Thyroid gland (tissue), 4 donors: ENCODE data around the gene FECH. TPM values are rescaled to one million over a fixed set of nuclear protein-coding genes. Genes with fewer than 3 reads are reported as not detected.

Experiments
- DNase-seq, 2 donors: peaks; one replicate each; pipeline ENCODE4 v3.0.0-alpha.2; 2019
- H3K27ac ChIP-seq, 3 donors: fragments of 200-600 bp; sonication (generic); 1 replicate in 2 of 3; 2 replicates in 1 of 3; pipeline ENCODE4 v1.5.1; 2016 to 2019; ENCODE audit warnings: mild to moderate bottlenecking in 1 of 3, moderate library complexity in 1 of 3
- H3K27me3 ChIP-seq: fragments of 200-600 bp; sonication (generic); one replicate; pipeline ENCODE4 v1.5.1; 2019
- H3K36me3 ChIP-seq, 2 donors: fragments of 200-600 bp; sonication (generic); one replicate each; pipeline ENCODE4 v1.5.1; 2016 to 2019
- H3K4me1 ChIP-seq, 2 donors: fragments of 200-600 bp; sonication (generic); one replicate each; pipeline ENCODE4 v1.5.1; 2017 to 2019
- H3K4me3 ChIP-seq, 3 donors: fragments of 200-600 bp; sonication (generic); replicated peaks in 1 of 3; 1 replicate in 2 of 3; 2 replicates in 1 of 3; pipeline ENCODE4 v1.5.1; 2016; ENCODE audit warnings: mild to moderate bottlenecking in 1 of 3
- H3K9me3 ChIP-seq: fragments of 200-600 bp; sonication (generic); one replicate; pipeline ENCODE4 v1.5.1; 2017
- POLR2A ChIP-seq, 2 donors: fragments of 450-650 bp; IDR thresholded peaks; one replicate each; pipeline ENCODE4 v1.6.1; 2017; ENCODE audit warnings: antibody characterized with exemption in 2 of 2, mild to moderate bottlenecking in 2 of 2, moderate library complexity in 1 of 2
- WGBS, 2 donors: methylation state at CpG; one replicate each; pipeline ENCODE4 v1.1.5; 2017; 5-methylcytosine and 5-hydroxymethylcytosine counted together
- intact Hi-C: fragments of 100-400 bp; cut with DNase I; formaldehyde crosslinking; loops from one replicate; pipeline ENCODE4 v1.15.1; 2023
- total RNA-seq, 4 donors: library from RNA; depleted of rRNA; stranded (reverse); fragments of >200 nt; gene quantifications; one replicate each; pipeline ENCODE4 v1.2.3, GENCODE V29; 2016
- TF ChIP-seq, protein P1 (sequence below), 6 experiments: fragments of 200-600 bp in 3 of 6; fragments of 450-650 bp in 3 of 6; sonication (generic) in 3 of 6; IDR thresholded peaks; one replicate each; pipeline ENCODE4 v1.5.1; 2016 to 2019; ENCODE audit warnings: antibody characterized with exemption in 6 of 6, mild to moderate bottlenecking in 2 of 6, inconsistent platforms in 1 of 6, moderate library complexity in 1 of 6

FECH gene
- total RNA-seq, 4 donors from 2014 or later, result 65.7 to 168 (median 135) TPM

DNA sequence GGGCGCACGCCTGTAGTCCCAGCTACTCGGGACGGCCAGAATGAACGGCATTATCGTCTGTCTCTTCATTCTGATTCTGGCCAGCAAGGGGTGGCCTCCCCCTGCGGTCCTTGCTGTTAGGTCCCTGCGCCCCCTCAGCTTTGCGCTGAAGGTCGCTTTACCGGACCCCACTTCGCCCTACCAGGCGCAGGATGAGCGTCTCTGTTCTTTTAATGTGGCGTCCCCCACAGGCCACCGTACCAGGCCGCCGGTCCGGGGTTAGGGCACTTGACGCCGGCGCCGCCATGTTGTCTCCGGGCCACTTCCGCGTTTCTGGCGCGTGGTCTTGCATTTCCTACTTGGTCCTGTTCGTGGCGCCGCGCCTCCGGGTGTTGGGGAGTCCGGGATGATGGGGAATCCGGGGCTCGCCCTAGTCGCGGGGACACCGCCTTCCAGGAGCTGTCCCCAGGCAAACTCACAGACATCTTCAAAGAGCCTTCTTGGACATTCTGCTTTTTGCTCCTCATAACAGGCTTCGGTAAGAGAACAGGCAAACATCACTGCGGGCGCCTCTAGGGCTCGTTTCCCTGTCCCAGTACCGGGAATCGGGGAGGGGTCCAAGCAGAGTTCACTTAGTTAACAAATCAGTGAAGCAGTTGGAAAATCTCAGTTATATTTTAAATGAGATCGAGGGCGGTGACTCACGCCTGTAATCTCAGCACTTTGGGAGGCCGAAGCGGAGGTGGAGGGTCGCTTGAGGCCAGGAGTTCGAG lies 43.7 kb upstream of the FECH start:
- no peaks in the 10 kb centered on the region for H3K27me3 ChIP-seq
- DNase-seq, result peak; percentile 98 to 99
- WGBS, 2 donors, result 6 to 13% methylated on average over 21 to 50 of the region's 52 CpGs
- H3K9me3 ChIP-seq, result no peaks in the 10 kb centered on the region
- peak overlapping the region; percentile 37 to 40 (median 37) for H3K4me3 ChIP-seq
- peak overlapping the region; percentile 55 to 81 (median 71) for H3K27ac ChIP-seq
- H3K36me3 ChIP-seq, result no peaks in the 10 kb centered on the region
- peak in 1 of 2 donors; percentile 34 for TF ChIP-seq POLR2A (IDR thresholded peaks at IDR 0.05)
- TF ChIP-seq, protein P1, sequence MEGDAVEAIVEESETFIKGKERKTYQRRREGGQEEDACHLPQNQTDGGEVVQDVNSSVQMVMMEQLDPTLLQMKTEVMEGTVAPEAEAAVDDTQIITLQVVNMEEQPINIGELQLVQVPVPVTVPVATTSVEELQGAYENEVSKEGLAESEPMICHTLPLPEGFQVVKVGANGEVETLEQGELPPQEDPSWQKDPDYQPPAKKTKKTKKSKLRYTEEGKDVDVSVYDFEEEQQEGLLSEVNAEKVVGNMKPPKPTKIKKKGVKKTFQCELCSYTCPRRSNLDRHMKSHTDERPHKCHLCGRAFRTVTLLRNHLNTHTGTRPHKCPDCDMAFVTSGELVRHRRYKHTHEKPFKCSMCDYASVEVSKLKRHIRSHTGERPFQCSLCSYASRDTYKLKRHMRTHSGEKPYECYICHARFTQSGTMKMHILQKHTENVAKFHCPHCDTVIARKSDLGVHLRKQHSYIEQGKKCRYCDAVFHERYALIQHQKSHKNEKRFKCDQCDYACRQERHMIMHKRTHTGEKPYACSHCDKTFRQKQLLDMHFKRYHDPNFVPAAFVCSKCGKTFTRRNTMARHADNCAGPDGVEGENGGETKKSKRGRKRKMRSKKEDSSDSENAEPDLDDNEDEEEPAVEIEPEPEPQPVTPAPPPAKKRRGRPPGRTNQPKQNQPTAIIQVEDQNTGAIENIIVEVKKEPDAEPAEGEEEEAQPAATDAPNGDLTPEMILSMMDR (IDR thresholded peaks at IDR 0.05), result peak in 5 of 6 experiments; percentile 64 to 89 (median 77)
- peaks cover 9 to 13% of the 10 kb centered on the region in 2 donors for H3K4me1 ChIP-seq
- intact Hi-C loops, result no loop called here

DNA sequence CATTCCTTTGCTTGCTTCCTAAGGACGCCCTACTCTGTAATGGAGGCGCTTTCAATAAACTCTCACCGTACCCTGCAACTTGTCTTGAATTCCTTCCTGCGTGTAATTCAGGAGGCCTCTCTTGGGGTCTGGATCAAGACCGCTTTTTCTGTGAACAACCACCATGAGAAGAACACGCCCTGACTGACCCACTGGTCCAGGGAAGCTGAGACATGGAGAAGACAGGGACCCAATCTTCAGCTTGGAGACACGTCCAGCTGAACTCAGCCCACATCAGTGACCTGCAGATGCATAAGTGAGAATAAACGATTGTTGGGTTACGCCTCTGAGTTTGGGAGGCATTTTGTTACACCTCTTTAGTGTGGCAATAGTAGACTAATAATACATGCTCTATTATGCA lies 42.9 kb upstream of the FECH start:
- Histone ChIP-seq H3K4me3 (peak overlapping the region in 1 of 3 donors; percentile 40), H3K9me3 (no peaks in the 10 kb centered on the region), H3K27me3 (no peaks in the 10 kb centered on the region), H3K4me1 (peaks cover 9 to 13% of the 10 kb centered on the region in 2 donors), H3K36me3 (no peaks in the 10 kb centered on the region), H3K27ac (peak overlapping the region in 1 of 3 donors; percentile 81)
- no peak for DNase-seq
- TF ChIP-seq POLR2A (IDR thresholded peaks at IDR 0.05), result no peak
- TF ChIP-seq, protein P1 (IDR thresholded peaks at IDR 0.05), result no peak
- intact Hi-C loops, result loop anchor here (10.0 kb wide), 1 partner anchor 175 kb away; the partner anchor contains the start of gene ATP8B1
- 94 to 97% methylated on average over 9 of the region's 9 CpGs for WGBS, 2 donors

DNA sequence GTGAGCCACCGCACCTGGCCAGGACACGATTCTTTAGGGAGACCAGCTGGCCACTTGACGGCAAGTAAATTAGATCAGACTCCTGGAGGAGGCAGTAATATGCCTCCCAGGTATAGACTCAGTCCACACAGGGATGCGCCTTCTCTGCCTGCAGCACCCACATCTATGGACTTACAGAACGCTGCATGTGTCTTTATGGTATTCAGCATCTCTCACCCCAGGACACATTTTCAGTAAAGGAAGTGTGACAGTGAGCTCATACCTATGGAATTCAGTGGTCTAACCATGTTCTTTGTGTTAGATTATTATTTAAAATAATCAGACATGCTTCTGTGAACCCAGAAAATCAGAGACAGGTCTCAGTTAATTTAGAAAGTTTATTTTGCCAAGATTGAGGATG lies 41.0 kb upstream of the FECH start:
- Histone ChIP-seq H3K27ac (no peak overlapping the region), H3K9me3 (no peaks in the 10 kb centered on the region), H3K27me3 (no peaks in the 10 kb centered on the region), H3K4me1 (peaks cover 12 to 13% of the 10 kb centered on the region in 2 donors), H3K4me3 (no peak overlapping the region), H3K36me3 (no peaks in the 10 kb centered on the region)
- intact Hi-C loops, result loop anchor here (10.0 kb wide), 1 partner anchor 177 kb away; the partner anchor contains the start of gene ATP8B1
- 84 to 87% methylated on average over 5 of the region's 5 CpGs for WGBS, 2 donors
- TF ChIP-seq POLR2A (IDR thresholded peaks at IDR 0.05), result no peak
- TF ChIP-seq, protein P1 (IDR thresholded peaks at IDR 0.05), result no peak
- DNase-seq, result no peak

DNA sequence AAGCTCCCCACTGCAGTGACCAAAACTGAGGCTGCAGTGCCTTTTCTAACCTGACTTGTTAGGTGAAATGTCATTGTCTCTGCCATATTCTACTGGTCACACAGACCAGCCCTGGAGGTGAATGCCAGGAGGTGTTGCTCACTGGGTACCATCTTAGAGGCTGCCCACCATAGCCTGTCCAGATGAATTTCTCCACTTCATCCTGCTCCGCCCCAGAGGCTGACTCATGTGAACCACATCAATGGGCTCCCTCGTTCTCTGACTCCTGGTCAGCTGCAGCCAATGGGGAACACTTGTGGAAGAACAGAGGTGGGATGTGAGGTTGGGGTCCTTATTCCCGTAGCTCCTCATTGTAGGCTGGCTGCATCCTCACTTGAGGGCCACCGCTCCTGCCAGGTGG lies 38.5 kb upstream of the FECH start:
- 72 to 89% methylated on average over 3 to 4 of the region's 4 CpGs for WGBS, 2 donors
- H3K27me3 ChIP-seq, result no peaks in the 10 kb centered on the region

More for the DNA sequence above, 38.5 kb upstream of the FECH start:
- no peaks in the 10 kb centered on the region for H3K36me3 ChIP-seq
- DNase-seq, result no peak
- H3K27ac ChIP-seq, result no peak overlapping the region
- no peak overlapping the region for H3K4me3 ChIP-seq
- intact Hi-C loops, result loop anchor here (10.0 kb wide), 1 partner anchor 180 kb away; the partner anchor contains the start of gene ATP8B1
- TF ChIP-seq POLR2A (IDR thresholded peaks at IDR 0.05), result no peak
- TF ChIP-seq, protein P1 (IDR thresholded peaks at IDR 0.05), result no peak
- peaks cover 6 to 15% of the 10 kb centered on the region in 2 donors for H3K4me1 ChIP-seq
- no peaks in the 10 kb centered on the region for H3K9me3 ChIP-seq
